ENCODE data around the gene EEFSEC. TPM values are rescaled to one million over a fixed set of nuclear protein-coding genes. Genes with fewer than 3 reads are reported as not detected.

Gene EEFSEC
- total RNA-seq, 1 donor from 2014 or later: 12.2 TPM

- Mint-ChIP-seq H3K36me3 (ENCODE audit: low read depth) (peaks cover 13% of the 10 kb centered on the region), H3K4me1 (ENCODE audit: low read depth) (peaks cover 12% of the 10 kb centered on the region), H3K27ac (ENCODE audit: unreplicated experiment) (no peak overlapping the region), H3K27me3 (ENCODE audit: low read depth) (peaks cover 18% of the 10 kb centered on the region), H3K9me3 (ENCODE audit: low read depth) (peaks cover 8% of the 10 kb centered on the region), H3K4me3 (ENCODE audit: unreplicated experiment) (no peak overlapping the region)
- no peak for DNase-seq (ENCODE audit: low spot score)
- no peak for TF ChIP-seq CTCF (IDR thresholded peaks at IDR 0.05)
These were observed 262.7 kb downstream of the EEFSEC start for GRCh38 chr3:128415773-128416577.

- H3K9me3 Mint-ChIP-seq (ENCODE audit: low read depth): peaks cover 8% of the 10 kb centered on the region
- H3K36me3 Mint-ChIP-seq (ENCODE audit: low read depth): peaks cover 13% of the 10 kb centered on the region
- no peak for DNase-seq (ENCODE audit: low spot score)
- H3K4me3 Mint-ChIP-seq (ENCODE audit: unreplicated experiment): no peak overlapping the region
- H3K27ac Mint-ChIP-seq (ENCODE audit: unreplicated experiment): no peak overlapping the region
- H3K4me1 Mint-ChIP-seq (ENCODE audit: low read depth): peaks cover 12% of the 10 kb centered on the region
- no peak for TF ChIP-seq CTCF (IDR thresholded peaks at IDR 0.05)
- H3K27me3 Mint-ChIP-seq (ENCODE audit: low read depth): peaks cover 18% of the 10 kb centered on the region
These were observed 263.4 kb downstream of the EEFSEC start for GRCh38 chr3:128416578-128417211.

GRCh38 chr3:128418900-128419299 lies 265.6 kb downstream of the EEFSEC start:
- no peak for TF ChIP-seq CTCF (IDR thresholded peaks at IDR 0.05)
- Mint-ChIP-seq H3K4me1 (ENCODE audit: low read depth) (peaks cover 12% of the 10 kb centered on the region), H3K27ac (ENCODE audit: unreplicated experiment) (no peak overlapping the region), H3K9me3 (ENCODE audit: low read depth) (peaks cover 8% of the 10 kb centered on the region), H3K4me3 (ENCODE audit: unreplicated experiment) (no peak overlapping the region), H3K36me3 (ENCODE audit: low read depth) (peaks cover 13% of the 10 kb centered on the region), H3K27me3 (ENCODE audit: low read depth) (peaks cover 19% of the 10 kb centered on the region)
- DNase-seq (ENCODE audit: low spot score): no peak

GRCh38 chr3:128419311-128419710 lies 266.0 kb downstream of the EEFSEC start:
- no peak for DNase-seq (ENCODE audit: low spot score)
- H3K36me3 Mint-ChIP-seq (ENCODE audit: low read depth): peaks cover 13% of the 10 kb centered on the region
- peaks cover 12% of the 10 kb centered on the region for H3K4me1 Mint-ChIP-seq (ENCODE audit: low read depth)
- peaks cover 20% of the 10 kb centered on the region for H3K27me3 Mint-ChIP-seq (ENCODE audit: low read depth)
- H3K27ac Mint-ChIP-seq (ENCODE audit: unreplicated experiment): no peak overlapping the region
- H3K9me3 Mint-ChIP-seq (ENCODE audit: low read depth): peaks cover 8% of the 10 kb centered on the region
- no peak for TF ChIP-seq CTCF (IDR thresholded peaks at IDR 0.05)
- no peak overlapping the region for H3K4me3 Mint-ChIP-seq (ENCODE audit: unreplicated experiment)

- TF ChIP-seq CTCF (IDR thresholded peaks at IDR 0.05): no peak
- no peak for DNase-seq (ENCODE audit: low spot score)
- H3K4me1 Mint-ChIP-seq (ENCODE audit: low read depth): peaks cover 12% of the 10 kb centered on the region
- peaks cover 30% of the 10 kb centered on the region for H3K27me3 Mint-ChIP-seq (ENCODE audit: low read depth)
- peaks cover 8% of the 10 kb centered on the region for H3K9me3 Mint-ChIP-seq (ENCODE audit: low read depth)
- no peak overlapping the region for H3K4me3 Mint-ChIP-seq (ENCODE audit: unreplicated experiment)
- H3K27ac Mint-ChIP-seq (ENCODE audit: unreplicated experiment): no peak overlapping the region
- peaks cover 10% of the 10 kb centered on the region for H3K36me3 Mint-ChIP-seq (ENCODE audit: low read depth)
These were observed 267.0 kb downstream of the EEFSEC start for GRCh38 chr3:128420289-128420688.

Measured in chondrocyte (in vitro differentiated cells).